ENCODE data around the gene APOL3.
"Not testable (repeated sequence)": the region's sequence is repeated elsewhere in the genome, so short reads cannot be mapped to it uniquely, and the experiment has no call there.

The APOL3 gene

GRCh38 chr22:36129486-36130388 lies 30.8 kb downstream of the APOL3 start:
- no peak for DNase-seq

DNA sequence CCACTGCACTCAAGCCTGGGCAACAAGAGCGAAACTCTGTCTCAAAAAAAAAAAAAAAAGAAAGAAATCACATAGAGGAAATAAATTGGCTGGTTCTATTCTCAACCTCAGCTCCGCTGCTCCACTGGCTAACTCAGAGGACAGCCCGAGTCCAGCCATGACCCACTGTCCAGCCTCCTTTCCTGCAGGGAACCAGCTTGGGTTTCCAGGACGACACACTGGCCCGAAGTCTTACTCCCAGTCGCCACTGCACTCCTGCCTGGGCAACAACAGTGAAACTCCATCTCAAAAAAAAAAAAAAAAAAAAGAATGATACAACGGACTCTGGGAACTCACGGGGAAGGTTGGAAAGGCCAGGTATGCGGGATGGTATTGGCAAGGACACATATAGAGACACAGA lies 31.5 kb downstream of the APOL3 start:
- no peak for DNase-seq

DNA sequence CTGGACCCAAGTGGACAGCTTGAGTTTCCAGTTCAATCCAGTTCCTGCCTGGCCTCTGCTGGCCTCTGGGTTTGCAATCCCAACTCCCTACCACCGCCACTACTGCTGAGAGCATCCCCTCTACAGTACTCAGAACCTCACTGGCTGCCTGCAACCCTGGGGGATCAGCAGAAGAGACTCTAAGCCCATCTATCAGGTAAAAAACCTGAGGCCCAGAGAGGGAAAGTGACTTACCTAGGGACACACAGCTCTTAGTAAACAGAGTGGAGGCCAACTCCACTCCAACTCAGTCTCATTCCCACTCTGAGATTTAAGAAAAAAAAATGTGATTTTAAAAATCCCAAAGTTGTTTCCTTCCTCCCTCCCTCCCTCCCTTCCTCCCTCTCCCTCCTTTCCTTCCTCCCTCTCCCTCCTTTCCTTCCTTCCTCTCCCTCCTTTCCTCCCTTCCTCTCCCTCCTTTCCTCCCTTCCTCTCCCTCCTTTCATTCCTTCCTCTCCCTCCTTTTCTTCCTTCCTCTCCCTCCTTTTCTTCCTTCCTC lies 34.5 kb downstream of the APOL3 start:
- no peak for DNase-seq

GRCh38 chr22:36125434-36125833 lies 35.1 kb downstream of the APOL3 start:
- no peak for DNase-seq

DNA sequence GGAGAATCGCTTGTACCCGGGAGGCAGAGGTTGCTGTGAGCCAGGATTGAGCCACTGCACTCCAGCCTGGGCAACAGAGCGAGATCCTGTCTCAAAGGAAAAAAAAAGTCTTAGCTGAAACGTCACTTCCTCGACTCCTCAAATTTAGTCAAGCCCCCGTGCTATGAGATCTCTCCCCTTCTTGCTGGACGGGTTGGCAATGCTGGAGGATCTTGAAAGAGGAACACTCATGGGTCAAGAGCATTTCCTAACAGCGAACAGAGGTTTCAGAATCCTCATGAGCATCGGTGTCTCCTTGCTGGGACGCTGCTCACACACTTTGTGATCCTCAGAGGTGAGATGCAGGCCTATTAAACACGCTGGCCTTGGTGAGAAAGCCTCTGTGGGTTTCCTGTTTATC lies 35.9 kb downstream of the APOL3 start:
- DNase-seq = no peak

GRCh38 chr22:36123673-36124630 lies 36.6 kb downstream of the APOL3 start:
- DNase-seq = peak; percentile 93

GRCh38 chr22:36120621-36121351 lies 39.8 kb downstream of the APOL3 start:
- not testable (repeated sequence) for DNase-seq

- no peak for DNase-seq
These were observed 43.5 kb downstream of the APOL3 start for GRCh38 chr22:36117053-36117554.

GRCh38 chr22:36116127-36116526 lies 44.4 kb downstream of the APOL3 start:
- no peak for DNase-seq

GRCh38 chr22:36113121-36113520 lies 47.4 kb downstream of the APOL3 start:
- DNase-seq = no peak

DNA sequence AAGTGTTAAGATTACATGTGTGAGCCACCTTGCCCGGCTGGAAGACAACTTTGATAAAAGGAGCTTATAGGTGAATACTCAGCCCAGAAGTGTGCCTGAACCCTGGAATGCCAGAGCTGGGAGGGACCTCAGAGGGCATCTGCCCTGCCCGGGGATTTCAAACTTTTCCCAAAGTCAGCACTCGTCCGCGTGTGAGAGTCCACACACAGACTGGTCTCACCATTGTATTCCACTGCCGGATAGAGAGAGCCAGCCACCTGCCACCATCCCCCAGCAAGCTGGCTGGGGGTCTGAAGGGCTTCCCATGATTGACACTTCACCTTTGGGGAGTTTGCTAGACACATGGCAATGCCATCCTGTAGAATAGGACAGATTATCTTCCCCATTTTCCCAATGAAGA lies 49.2 kb downstream of the APOL3 start:
- no peak for DNase-seq

- DNase-seq = no peak
These were observed 50.2 kb downstream of the APOL3 start for GRCh38 chr22:36110306-36110881.

GRCh38 chr22:36107436-36107835 lies 53.1 kb downstream of the APOL3 start:
- DNase-seq = no peak

GRCh38 chr22:36106910-36107309 lies 53.6 kb downstream of the APOL3 start:
- no peak for DNase-seq

- no peak for DNase-seq
These were observed 55.6 kb downstream of the APOL3 start for GRCh38 chr22:36104988-36105387.

DNA sequence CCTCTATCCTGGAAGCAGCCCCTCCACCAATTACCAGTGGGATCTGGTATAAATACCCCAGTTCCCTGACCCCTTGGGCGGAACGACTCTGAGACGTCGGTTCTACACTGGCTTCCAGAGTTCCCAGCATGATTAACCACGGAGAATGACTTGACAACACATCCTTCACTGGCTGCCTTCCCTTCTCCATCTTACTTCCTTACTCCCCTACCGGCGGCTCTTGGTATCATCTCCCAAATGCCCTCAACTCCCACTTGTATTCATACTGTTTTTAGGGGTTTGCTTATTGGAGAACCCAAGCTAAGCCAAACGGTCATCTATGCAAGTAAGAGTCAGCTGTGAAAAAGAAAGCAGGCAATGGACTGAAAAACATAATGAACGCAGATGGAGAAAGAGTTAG lies 56.1 kb downstream of the APOL3 start:
- no peak for DNase-seq

- DNase-seq = no peak
These were observed 56.7 kb downstream of the APOL3 start for GRCh38 chr22:36103891-36104290.

DNA sequence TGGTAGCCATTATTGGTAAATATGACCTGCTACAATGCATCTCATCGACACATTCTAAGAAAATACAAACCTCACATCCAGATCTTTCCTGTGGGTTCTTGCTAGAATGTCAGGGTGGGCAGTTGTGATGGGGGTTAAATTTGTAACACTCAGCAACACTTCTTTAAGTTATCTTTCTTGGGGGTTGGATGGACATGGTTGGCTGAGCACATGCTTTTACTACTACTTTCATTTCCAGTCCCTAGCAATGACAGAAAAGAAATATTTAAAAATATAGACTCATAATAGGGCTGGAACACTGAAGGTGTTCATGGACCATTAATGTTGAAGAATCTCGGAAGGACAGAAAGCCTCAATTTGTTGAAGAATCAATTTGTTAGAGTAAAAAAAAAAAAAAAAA lies 57.6 kb downstream of the APOL3 start:
- DNase-seq = no peak

DNA sequence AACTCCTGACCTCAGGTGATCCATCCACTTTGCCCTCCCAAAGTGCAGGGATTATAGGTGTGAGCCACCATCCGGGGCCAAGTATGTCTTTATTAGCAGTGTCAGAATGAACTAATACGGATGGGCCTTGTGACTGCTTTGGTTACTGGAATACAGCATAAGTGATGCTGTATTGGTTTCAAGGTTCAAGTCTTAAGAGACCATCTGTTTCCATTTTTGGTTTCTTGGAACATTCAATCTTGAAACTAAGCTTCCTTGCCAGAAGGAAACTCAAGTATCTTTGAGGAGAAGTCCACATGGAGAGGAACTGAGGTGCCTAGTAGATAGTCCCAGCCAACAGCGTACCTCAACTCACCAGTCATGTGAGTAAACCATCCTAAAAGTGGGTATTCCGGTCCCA lies 58.8 kb downstream of the APOL3 start:
- no peak for DNase-seq

DNA sequence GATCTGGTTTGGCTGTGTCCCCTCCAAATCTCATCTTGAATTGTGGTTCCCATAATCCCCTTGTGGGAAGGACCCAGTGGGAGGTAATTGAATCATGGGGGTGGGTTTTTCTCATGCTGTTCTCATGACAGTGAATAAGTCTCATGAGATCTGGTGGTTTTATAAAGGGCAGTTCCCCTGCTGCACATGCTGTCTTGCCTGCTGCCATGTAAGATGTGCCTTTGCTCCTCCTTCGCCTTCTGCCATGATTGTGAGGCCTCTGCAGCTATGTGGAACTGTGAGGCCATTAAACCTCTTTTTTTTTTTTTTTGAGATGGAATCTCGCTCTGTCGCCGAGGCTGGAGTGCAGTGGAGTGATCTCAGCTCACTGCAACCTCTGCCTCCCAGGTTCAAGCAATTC lies 59.6 kb downstream of the APOL3 start:
- DNase-seq = not testable (repeated sequence)

GRCh38 chr22:36100134-36100824 lies 60.3 kb downstream of the APOL3 start:
- DNase-seq = no peak

Measured in stimulated activated CD4-positive, alpha-beta T cell treated with anti-CD3 and anti-CD28 coated beads, Interleukin-4, amount 100 ng/mL, for 24 hours (primary cell).